ENCODE measurements around the gene LUZP1.
"Not testable (repeated sequence)": the region's sequence is repeated elsewhere in the genome, so short reads cannot be mapped to it uniquely, and the experiment has no call there.

LUZP1 gene

DNA sequence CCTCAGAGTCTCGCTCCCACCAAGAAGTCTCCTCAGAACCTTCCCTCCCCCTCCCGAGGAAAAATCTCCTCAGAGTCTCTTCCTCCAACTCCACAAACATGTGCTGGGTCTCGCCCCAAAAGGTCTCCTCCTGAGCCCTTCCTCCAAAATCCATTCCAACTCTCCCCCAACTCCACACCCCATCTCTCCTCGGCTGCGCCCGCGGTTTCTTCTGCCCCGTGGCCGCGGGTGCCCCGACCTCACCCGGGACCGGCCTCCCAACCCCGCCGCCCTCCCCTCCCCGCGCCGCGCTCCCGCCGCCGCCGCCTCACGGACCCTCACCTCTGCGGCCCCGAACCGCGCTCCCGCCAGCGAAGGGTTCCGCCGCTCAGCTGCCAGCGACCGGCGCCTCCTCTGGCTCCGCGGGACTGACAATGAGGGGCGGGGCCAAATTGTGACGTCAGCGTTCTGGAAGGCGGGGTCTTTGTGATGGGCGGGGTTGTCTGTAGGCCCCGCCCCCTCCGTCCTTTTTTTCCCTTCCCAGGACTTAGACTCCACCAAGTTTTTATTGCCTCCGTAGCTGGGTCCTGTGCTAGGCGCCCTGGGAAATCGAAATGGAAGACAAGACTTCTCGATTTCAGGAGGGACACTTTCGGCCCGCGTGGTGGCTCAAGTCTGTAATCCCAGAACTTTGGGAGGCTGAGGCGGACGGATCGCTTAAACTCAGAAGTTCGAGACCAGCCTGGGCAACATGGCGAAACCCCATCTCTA, at the start of gene LUZP1:
Gene LUZP1, minus strand, starts transcription at position 412 of the 750 bp plus-strand sequence.
- peak; percentile 70 for FAIRE-seq

DNA sequence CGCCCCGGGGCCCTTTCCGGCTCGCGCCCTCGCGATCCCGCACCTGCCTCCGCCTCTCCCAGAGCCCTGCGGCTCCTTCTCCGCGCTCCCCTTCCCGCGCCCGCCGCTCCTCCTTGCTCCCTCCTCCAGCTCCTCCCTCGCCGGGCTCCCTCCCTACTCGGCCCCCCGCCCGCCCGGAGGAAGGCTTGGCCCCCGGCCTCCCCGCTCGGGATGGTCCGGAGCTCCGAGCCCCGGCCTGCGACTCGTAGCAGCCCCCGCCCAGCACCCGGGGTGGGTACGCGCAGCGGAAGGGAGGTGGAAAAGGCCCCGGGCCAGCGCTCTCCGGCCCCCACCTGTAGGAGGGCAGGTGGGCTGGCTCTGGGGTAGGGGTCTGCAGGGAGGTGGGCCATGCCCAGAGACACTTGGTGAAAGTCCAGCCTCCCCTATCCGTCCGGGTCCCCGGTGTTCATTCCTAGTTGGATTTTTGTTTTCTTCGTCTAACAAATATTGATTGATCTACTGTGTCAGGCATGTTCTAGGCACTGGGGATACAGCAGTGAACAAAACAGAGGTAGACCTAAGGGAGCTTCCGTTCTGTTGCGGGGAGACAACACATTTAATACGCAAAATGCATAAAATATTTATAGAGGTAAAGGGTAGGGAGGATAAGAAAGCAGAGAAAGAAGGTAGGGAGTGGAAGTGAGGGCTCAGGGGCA, 48.9 kb upstream of the LUZP1 start, which contains the start of gene HTR1D:
Gene HTR1D, minus strand, starts transcription at position 82 of the 695 bp plus-strand sequence. CDS start 23,283 bp downstream, outside the sequence.
- FAIRE-seq: no peak

DNA sequence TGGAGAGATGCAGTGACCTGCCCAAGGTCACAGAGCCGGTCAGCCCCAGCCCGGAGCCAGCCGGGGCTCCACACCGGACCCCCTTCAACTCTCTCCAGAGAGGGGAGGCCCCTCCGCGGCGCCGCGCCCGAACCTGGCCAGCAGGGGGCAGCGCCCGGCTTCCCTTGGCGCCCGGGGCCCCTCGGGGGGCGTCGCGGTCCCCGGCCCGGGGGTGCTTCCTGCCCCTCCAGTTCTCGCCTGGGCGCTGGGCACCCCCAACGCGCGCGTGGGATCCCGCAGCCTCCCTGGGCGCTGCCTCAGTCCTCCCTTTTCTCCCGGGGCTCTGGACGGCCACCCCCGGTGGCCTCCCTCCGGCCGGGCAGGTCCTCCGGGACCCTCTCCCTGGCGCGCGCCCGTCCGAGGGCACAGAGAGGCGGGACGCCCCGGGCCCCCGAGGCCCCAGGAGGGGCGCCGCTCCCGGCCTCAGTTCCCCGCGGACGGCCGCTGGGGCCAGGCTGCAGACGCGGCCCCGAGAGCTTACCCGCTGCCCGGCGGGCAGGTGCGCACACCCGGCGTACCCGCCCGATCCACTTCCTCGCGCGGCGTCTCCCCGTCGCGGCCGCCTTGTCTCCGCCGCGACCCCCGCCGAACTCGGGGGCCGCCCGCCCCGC, 48.2 kb upstream of the LUZP1 start:
- no peak for FAIRE-seq

DNA sequence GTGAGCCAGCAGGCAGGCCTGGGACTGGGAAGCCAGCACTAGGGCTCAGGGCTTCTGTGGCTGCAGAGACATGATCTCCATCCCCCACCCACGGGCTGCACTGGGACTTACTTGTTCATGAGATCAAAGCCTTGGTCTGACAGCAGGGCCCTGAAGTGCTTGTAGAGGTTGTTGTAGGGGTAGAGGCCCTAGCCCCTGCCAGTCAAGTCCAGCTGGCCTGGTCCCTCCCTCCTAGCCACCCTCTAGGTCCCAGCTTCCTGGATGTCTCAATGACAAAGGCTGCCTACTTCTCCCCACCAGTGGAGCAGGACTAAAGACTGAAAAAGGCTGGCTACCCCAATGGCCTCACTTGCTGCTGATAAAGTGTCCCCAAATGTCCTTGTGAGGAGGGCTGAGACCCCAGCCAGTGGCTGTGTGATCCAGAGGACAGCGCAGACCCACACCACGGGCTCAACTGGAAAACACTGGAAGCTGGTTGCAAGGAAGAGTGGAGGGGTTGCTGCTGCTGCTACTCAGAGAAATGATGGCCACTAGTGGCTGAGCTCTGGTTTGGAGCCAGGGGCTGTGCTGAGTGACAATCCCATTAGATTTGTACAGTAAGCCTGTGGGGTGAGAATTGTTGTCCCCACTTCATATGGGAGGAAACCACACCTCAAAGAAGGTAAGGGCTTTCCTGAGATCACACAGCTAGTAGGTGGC, 47.2 kb upstream of the LUZP1 start:
- FAIRE-seq: no peak

DNA sequence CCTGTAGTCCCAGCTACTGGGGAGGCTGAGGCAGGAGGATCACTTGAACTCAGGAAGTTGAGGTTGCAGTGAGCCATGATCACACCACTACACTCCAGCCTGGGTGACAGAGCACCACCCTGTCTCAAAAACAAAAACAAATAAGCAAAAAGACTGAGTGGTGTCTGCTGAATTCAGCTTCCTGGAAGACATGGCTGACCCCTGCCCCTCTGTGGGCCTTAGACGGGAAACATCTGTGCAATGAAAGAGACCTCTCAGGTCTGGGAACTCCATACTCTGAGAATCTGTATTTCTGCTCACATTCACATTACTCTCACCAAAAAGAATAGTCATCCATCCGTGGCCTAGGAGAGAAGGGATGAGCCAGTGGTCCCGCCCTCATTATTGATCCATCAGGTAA, 46.6 kb upstream of the LUZP1 start:
- FAIRE-seq: no peak

DNA sequence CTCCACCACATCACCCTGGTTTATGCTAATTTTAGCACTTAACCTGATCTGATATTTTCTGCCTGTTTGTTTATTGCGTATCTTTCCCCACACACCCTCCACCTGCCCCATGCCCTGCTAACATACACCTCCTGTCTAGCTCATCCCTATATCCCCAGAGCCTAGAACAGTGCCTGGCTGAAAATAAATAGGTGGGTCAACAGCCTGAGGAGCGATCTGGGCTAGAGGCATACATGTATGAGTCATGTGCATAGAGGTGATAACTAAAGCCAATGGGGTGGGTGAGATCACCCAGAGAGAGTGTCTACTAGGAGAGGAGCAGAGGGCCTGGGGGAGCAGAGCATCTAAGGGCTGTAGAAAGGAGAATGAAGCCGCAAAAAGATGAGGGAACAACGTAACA, 46.0 kb upstream of the LUZP1 start:
- no peak for FAIRE-seq

DNA sequence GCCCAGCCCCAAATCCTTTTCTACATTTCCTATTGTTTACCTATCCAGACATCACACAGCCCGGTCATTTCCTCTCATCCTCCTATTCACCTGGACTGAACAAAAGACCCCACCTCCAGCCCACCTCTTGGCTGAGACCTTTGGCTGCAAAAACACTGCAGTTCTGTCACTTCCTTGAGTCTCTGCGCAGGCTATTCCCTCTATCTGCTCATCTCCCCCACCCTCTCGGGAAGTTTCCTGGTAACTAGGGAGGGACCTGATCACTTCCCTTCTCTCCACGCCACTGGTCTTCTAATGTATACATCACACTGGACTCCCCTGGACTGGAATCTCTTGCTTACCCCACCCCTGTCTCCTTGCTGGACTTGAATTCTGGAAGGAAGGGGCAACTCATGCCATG, 43.3 kb upstream of the LUZP1 start:
- FAIRE-seq: no peak

DNA sequence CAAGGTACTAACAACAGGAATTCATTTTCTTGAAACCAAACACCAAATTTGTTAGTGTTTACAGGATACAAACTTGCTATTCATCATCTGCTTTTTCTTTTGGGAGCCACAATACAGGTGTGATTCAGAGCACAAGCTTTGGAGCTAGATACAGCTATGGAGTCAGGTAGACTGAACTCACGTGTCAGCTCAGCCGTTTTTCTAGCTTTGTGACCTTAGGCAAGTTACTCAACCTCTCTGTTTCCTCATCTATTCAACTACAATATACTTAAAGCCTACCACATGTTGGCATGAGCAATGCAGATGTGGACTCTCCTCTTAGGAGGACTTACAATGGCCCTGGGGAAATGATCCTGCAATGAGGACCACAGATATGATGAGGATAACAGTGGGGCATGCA, 42.3 kb upstream of the LUZP1 start:
- no peak for FAIRE-seq

DNA sequence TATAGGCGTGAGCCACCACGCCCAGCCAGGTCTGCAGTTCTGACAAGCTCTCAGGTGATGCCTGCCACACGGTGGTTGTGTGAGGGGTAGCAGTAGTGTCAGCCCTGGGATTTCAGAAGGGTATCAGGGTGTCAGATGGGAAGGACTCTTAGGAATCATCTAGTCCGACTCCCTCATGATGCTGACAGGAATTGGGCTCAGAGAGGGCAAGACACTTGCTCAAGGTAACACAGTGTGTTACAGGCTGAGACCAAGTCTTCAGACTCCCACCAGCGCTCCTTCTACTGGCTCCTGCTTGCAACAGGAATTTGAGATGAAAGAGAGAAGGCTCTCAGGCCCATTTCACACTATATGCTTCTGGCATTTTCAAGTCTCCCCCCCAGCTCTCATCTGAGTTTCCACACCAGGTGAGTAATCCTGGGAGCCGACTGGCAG, 41.7 kb upstream of the LUZP1 start:
- FAIRE-seq: no peak

DNA sequence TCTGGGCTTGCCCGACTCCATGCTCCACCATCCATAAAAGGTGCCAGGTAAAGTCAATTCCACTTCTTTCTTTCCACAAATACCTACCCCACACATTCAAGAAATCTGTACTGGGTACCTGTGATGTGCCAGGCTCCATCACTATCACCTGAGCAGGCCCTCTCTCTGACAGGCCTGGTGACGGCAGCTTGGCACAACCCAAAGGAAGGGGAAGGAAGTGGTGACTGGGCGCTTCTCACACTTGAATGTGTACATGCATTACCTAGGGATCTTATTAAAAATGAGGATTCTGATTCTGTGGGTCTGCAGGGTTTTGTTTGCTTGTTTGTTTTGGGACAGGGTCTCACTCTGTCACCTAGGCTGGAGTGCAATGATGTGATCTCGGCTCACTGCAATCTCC, 41.1 kb upstream of the LUZP1 start:
- FAIRE-seq: no peak

DNA sequence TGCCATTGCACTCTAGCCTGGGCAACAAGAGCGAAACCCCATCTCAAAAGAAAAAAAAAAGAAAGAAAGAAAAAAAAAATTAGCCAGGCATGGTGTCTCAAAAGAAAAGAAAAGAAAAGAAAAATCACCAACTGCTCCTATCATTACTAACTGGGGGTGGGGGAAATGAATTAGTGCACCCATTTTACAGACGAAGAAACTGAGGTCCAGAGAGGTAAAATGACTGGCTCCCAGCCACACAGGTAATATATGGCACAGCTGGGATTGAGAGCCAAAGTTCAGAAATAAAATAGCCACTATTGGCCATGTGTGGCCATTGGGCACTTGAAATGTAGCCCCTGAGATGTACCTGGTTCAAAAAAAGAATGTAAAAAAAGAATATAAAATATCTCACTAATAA, 39.9 kb upstream of the LUZP1 start:
- no peak for FAIRE-seq

DNA sequence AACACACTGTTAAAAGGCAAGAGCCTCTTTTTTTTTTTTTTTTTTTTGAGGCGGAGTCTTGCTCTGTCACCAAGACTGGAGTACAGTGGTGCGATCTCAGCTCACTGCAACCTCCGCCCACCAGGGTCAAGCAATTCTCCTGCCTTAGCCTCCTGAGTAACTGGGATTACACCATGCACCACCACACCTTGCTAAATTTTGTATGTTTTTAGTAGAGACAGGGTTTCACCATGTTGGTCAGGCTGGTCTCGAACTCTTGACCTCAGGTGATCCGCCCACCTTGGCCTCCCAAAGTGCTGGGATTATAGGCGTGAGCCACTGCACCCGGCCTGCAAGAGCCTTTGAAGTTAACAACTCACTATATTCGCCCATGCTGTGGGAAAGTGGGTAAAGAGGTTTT, 39.1 kb upstream of the LUZP1 start:
- FAIRE-seq: not testable (repeated sequence)

DNA sequence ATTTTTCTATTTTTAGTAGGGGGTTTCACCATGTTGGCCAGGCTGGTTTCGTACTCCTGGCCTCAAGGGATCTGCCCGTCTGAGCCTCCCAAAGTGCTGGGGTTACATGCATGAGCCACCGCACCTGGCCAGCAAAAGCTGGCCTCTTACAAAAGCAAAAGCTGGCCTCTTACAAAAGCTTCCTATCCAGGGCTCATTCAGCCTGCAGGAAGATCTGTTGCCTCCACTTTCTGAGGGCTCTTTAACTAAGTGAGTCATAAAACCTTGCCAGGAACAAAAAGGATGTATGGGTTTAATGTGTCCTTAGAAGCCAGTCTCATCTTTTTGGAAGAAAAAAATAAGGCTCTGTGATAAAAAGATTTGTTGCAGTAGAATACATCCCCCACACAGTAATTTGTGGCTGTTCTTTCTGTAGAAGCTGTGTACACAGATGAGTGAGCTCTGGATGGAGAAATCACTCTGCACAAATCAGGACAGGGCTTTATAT, 33.6 kb upstream of the LUZP1 start:
- no peak for FAIRE-seq

DNA sequence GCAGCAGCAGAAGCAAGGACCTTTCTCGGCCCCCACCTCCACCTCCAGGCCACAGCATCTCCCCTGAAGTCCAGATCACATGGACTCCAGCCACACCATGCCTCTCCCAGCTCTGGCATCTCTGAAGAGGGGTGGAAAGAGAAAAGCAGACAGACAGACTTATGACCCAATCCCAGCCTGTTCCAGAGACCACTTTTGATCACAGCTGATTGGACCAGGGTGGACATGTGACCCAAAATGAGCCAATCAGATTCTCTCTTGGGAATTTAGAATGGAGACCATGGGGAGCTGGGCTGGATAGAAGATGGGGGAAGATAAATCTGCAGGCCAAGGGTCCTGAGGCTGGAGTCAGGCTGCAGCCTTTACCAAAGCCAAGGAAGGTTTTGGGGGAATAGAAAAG, 32.2 kb upstream of the LUZP1 start:
- FAIRE-seq: no peak

DNA sequence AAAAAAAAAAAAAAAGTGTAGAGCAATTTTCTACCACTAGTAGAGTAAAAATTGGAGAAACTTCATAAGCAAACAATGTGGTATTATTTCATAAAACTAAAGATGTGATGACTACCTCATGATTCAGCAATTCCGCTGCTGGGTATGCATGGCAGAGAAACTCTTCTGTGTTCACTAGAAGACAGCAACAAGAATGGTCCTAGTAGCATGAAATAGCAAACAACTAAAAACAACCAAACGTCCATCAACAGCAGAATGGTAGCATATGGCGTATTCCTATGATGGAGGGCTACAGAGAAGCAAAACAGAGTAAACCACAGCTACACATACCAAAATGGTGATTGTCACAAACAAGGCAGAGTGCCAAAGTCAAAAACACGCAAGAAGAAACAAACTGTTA, 29.7 kb upstream of the LUZP1 start:
- FAIRE-seq: no peak

DNA sequence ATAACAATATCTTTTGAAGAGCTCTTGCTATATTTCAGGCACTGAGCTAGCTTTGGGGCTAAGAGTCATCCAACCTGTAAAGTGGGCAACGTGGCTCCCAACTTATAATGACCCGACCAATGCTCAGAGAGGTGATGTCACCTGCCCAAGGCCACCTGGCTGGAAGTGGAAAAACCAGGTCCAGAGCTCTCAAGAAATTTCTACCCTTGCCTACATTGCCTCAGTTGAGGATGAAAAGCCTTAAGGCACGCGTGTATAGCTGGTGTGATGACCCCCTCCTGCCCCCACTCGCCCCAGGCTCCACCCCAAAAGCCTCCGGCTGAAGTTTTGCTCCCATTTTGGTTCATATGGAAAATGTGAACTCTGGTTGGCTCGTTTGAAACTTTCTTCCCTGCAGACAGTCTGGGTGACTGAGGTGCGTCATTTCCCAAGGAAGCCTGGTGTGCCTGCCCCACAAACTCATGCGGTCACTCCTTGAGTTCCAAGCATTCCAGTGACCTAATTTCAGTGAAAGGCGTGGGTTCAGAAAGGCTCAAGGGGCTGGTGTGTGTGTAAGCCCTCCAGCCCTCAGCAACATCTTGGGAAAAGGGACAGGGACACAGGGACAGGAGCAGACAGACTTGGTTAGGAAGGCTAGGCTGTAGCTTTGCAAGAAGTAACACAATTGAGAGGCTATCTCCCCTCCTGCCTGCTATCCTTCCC, 28.1 kb upstream of the LUZP1 start:
- FAIRE-seq: no peak

DNA sequence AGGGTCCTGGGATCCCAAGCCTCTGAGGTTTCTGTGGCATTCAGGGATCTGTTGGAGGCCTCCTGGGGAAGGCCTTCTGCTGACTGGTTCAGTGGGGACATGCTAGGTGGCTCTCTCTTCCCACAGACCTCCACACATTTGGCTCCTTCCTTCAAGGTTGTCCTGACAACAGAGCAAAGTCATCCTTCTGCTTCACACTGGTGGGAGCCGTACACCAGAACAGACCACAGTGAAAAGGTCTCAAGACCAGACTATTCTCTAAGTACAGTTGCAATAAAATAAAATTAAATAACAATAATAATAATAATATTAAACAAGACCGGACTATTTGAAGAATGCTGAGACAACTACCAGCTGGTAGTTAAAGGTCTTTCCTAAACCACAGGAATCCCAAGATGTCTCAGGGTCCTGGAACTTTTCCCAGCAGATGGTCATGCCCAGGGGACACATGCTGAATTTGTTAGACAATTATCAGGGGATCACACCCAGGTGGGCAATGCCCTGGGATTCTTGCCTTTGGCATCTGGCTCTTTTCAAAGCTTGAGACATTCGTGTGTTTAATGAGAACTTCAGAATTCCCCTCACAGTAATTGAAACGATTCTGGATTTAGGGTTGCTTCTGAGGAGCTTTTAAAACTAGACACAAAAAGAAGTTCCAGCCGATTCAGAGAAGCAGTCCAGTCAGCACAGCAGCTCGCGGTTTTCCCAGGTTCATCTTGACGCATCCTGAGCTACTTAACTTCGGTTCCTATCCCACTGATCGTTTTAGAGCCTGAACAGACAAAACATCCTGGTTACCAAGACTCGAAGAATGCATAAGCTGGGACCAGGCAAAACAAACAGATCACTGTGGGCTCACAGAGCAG, 25.7 kb upstream of the LUZP1 start:
- FAIRE-seq: peak; percentile 23

DNA sequence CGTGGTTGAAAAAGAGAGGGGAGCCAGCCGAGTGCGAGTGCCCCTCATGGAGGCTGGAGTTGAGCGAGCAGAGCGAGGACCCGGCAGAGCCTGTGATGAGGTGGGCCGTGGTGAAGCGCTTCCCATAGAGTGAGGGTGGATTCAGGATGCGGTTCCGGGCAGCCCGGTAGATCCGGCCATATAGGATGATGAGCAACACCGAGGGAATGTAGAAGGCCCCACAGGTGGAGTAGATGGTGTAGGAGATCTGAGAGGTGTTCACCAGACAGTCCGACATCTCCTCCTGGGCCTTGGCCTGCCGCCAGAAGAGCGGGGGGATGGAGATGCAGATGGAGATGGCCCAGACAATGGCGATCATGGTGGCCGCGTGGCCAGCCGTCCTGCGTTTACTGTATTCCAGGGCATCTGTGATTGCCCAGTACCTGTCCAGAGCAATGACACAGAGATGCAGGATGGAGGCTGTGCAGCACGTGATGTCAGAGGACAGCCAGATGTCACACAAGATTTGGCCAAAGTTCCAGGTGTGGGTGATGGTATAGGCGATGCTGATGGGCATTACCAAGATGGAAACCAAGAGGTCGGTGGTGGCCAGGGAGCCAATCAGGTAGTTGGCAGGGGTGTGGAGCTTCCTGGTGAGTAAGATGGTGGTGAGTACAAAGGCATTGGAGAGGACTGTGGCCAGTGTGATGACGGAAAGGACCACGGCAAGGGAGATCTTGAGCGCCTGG, 24.9 kb upstream of the LUZP1 start:
- no peak for FAIRE-seq

DNA sequence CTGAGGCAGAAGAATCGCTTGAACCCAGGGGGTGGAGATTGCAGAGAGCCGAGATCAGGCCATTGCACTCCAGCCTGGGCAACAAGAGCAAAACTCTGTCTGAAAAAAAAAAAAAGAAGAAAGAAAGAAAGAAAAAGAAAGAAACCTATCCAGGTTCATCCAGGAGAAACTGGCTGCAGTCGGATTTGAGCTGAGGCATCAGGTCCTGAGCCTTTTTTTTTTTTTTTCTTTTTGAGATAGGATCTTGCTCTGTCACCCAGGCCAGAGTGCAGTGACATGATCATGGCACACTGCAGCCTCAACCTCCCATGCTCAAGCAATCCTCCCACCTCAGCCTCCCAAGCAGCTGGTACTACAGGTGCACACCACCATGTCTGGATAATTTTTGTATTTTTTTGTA, 22.5 kb upstream of the LUZP1 start:
- FAIRE-seq: no peak

DNA sequence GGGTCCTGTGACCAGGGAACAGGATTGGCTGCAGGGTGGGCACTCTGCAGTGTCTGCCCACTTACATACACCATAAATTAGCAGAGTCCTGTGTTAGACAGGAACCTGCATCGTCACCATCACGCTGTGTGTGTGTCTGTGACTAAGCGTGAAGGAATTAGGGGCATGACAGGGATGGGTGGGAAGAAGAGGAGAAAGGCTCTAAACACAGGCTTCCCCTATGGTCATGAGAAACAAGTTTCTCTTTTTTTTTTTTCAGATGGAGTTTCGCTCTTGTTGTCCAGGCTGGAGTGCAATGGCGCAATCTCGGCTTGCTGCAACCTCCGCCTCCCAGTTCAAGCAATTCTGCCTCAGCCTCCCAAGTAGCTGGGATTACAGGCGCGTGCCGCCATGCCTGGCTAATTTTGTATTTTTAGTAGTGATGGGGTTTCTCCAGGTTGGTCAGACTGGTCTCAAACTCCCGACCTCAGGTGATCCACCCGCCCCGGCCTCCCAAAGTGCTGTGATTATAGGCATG, 20.3 kb upstream of the LUZP1 start:
- FAIRE-seq: not testable (repeated sequence)

Data from endometrium (tissue), 2 donors.